HT-29 (cell line): ENCODE data around the gene MSLN. TPM values are rescaled to one million over a fixed set of nuclear protein-coding genes. Genes with fewer than 3 reads are reported as not detected.

Experiments
- DNase-seq: peaks from one replicate; pipeline ENCODE4 v3.0.0-alpha.2; 2015; ENCODE audit warnings: low spot score
- total RNA-seq: library from RNA; depleted of rRNA; stranded (reverse); fragments of >200 nt; shearing (Covaris generic); gene quantifications from 2 replicates; pipeline ENCODE4 v1.2.3, GENCODE V29; 2014; rRNA removed

MSLN gene
- total RNA-seq: 3.9 and 8.3 TPM in 2 replicates

GRCh38 chr16:760545-761343 is at the start of gene MSLN:
TSS of gene MSLN (plus strand) at chr16:760734. CDS start at chr16:762681, 1,947 bp downstream.
- DNase-seq: no peak

GRCh38 chr16:711084-711483 is 49.5 kb upstream of the MSLN start:
- no peak for DNase-seq

- DNase-seq: peak; percentile 71
These were observed 48.8 kb upstream of the MSLN start for GRCh38 chr16:711548-712320.

GRCh38 chr16:712740-713250 is 47.7 kb upstream of the MSLN start:
- peak; percentile 77 for DNase-seq

- no peak for DNase-seq
These were observed 46.5 kb upstream of the MSLN start for GRCh38 chr16:714079-714478.

GRCh38 chr16:714558-715476 is 45.7 kb upstream of the MSLN start, which contains the start of gene METRN:
TSS of gene METRN (plus strand) at chr16:715118. CDS start at chr16:715290, 172 bp downstream.
- DNase-seq: peak; percentile 80

- no peak for DNase-seq
These were observed 44.9 kb upstream of the MSLN start for GRCh38 chr16:715477-716199.

- DNase-seq: peak; percentile 60
These were observed 44.4 kb upstream of the MSLN start for GRCh38 chr16:716200-716568.

GRCh38 chr16:716768-717325 is 43.7 kb upstream of the MSLN start:
- no peak for DNase-seq

GRCh38 chr16:717450-718245 is 42.9 kb upstream of the MSLN start:
- no peak for DNase-seq

- DNase-seq: no peak
These were observed 42.1 kb upstream of the MSLN start for GRCh38 chr16:718389-718788.

GRCh38 chr16:718922-719321 is 41.6 kb upstream of the MSLN start:
- no peak for DNase-seq

- peak; percentile 60 for DNase-seq
These were observed 40.6 kb upstream of the MSLN start for GRCh38 chr16:719815-720446.

GRCh38 chr16:720447-720989 is 40.0 kb upstream of the MSLN start:
- peak; percentile 36 for DNase-seq

- peak; percentile 92 for DNase-seq
These were observed 39.4 kb upstream of the MSLN start, which contains the start of gene ANTKMT for GRCh38 chr16:720990-721764. TSS of gene ANTKMT (plus strand) at chr16:721146. CDS start at chr16:721275, 129 bp downstream.

GRCh38 chr16:721765-722540 is 38.6 kb upstream of the MSLN start:
- no peak for DNase-seq
